NCI-H524 treated with DMSO at 0.1 percent for 48 hours (cell line): ENCODE measurements around the gene FASN.

ENCODE experiments used
- DNase-seq: peaks from one replicate; lab custom pipeline; 2025; lab: John Stamatoyannopoulos, UW

FASN gene

GRCh38 chr17:82087961-82088837 lies 9.8 kb downstream of the FASN start:
- no peak for DNase-seq

- no peak for DNase-seq
Measured at GRCh38 chr17:82086941-82087906, 10.8 kb downstream of the FASN start.

- no peak for DNase-seq
Measured at GRCh38 chr17:82085931-82086764, 11.9 kb downstream of the FASN start.

- no peak for DNase-seq
Measured at GRCh38 chr17:82085031-82085861, 12.8 kb downstream of the FASN start.

- no peak for DNase-seq
Measured at GRCh38 chr17:82084373-82085030, 13.5 kb downstream of the FASN start.

- no peak for DNase-seq
Measured at GRCh38 chr17:82083533-82084359, 14.3 kb downstream of the FASN start.

- DNase-seq, result no peak
Measured at GRCh38 chr17:82083009-82083408, 15.0 kb downstream of the FASN start.

- DNase-seq, result no peak
Measured at GRCh38 chr17:82082456-82082855, 15.6 kb downstream of the FASN start.

GRCh38 chr17:82081966-82082365 lies 16.1 kb downstream of the FASN start:
- no peak for DNase-seq

GRCh38 chr17:82081546-82081945 lies 16.5 kb downstream of the FASN start:
- no peak for DNase-seq

GRCh38 chr17:82080789-82081464 lies 17.1 kb downstream of the FASN start:
- DNase-seq, result no peak

- DNase-seq, result no peak
Measured at GRCh38 chr17:82080048-82080788, 17.8 kb downstream of the FASN start.

- DNase-seq, result no peak
Measured at GRCh38 chr17:82079001-82079677, 18.9 kb downstream of the FASN start.

- no peak for DNase-seq
Measured at GRCh38 chr17:82078433-82078832, 19.6 kb downstream of the FASN start.

GRCh38 chr17:82077617-82078358 lies 20.2 kb downstream of the FASN start:
- no peak for DNase-seq

GRCh38 chr17:82076785-82077591 lies 21.0 kb downstream of the FASN start:
- no peak for DNase-seq
